ENCODE measurements around the gene TXNL4B.

DNA sequence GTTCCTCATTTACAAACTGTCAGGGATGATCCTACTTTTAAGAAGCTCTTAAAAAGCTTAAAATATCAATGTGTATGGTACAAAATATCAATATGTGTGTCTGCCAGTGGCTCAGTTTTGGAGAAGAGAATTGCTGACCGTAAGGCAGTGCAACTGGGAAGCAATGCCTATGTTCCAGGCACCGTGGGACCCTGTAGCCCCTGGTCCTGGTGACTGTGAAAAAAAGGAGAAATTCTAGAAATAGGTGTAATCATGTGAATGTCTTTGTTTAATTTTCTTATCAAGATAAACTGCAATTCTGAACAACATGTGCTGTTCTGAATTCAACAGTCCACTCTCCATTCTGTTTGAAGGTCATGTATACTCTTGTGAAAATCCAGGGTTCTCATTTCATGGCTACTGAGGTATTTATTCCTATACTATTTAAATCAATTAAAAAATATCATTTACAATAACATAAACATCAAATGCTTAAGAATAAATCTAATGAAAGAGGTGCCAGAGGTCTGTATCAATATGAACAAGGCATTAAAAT, 48.5 kb downstream of the TXNL4B start:
- TF ChIP-seq, protein P1, sequence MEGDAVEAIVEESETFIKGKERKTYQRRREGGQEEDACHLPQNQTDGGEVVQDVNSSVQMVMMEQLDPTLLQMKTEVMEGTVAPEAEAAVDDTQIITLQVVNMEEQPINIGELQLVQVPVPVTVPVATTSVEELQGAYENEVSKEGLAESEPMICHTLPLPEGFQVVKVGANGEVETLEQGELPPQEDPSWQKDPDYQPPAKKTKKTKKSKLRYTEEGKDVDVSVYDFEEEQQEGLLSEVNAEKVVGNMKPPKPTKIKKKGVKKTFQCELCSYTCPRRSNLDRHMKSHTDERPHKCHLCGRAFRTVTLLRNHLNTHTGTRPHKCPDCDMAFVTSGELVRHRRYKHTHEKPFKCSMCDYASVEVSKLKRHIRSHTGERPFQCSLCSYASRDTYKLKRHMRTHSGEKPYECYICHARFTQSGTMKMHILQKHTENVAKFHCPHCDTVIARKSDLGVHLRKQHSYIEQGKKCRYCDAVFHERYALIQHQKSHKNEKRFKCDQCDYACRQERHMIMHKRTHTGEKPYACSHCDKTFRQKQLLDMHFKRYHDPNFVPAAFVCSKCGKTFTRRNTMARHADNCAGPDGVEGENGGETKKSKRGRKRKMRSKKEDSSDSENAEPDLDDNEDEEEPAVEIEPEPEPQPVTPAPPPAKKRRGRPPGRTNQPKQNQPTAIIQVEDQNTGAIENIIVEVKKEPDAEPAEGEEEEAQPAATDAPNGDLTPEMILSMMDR (IDR thresholded peaks at IDR 0.05), result no peak
- TF ChIP-seq POLR2A (IDR thresholded peaks at IDR 0.05), result no peak
